Gastrocnemius medialis (tissue), 4 donors: Measurements from ENCODE around the gene CDK5RAP3.

Source experiments
- CTCF ChIP-seq, 5 experiments: fragments of 450-650 bp in 3 of 5; fragments of 200-600 bp in 2 of 5; sonication (generic) in 2 of 5; IDR thresholded peaks in 4 of 5; conservative IDR thresholded peaks in 1 of 5; 1 replicate in 4 of 5; 2 replicates in 1 of 5; pipeline ENCODE4 v1.5.1; 2016 to 2019; ENCODE audit warnings: antibody characterized with exemption in 5 of 5, mild to moderate bottlenecking in 3 of 5, moderate library complexity in 3 of 5
- POLR2A ChIP-seq, 2 donors: fragments of 450-650 bp; IDR thresholded peaks; one replicate each; pipeline ENCODE4 v1.6.1; 2017; ENCODE audit warnings: antibody characterized with exemption in 2 of 2, mild to moderate bottlenecking in 2 of 2, moderate library complexity in 2 of 2

DNA sequence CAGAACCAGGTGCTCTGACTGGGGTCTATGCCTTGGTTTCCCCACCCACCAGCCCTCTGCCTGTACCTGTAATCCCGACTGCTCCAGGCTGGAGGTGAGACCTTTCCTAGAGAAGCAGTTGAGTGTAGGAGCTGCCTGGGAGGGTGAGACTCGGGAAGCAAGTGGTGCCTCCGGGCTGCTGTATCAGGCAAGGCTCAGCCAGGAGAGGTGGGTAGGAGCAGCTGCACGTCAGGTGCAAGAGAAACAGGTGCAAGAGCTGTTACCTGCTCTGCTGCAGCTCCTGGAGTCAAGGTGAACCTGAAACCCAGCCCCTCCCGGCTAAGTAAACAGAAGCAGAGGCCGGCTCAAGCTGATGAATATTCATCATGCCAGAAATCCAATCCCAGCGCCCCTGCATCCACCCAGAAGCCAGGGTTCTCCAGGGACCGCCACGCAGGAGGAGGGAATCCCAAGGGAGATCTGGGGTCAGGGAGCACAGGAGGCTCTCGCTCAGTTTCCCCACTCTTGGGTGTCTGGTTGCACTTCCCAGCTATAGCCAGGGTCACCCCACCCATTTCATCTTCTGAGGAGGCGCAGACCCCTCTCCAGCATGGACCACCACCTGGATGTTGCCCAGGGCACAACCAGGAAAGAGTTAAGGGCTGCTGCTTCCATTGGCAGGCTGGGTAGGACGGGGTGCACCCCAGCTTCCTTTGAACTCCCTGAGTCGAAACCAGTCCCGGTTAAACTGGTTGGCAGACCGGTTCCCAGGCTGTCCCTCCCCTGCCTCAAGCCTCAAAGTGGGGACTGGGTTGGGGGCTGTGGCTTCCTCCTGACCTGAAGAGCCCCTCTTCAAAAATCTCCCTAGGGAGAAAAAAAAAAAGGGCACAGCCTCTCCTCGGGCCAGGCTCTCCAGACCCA, 13.1 kb upstream of the CDK5RAP3 start, which contains the start of gene PRR15L:
- TF ChIP-seq CTCF (IDR thresholded peaks at IDR 0.05 in 4 of 5, conservative IDR thresholded peaks at IDR 0.05 in 1 of 5): no peak
- TF ChIP-seq POLR2A (IDR thresholded peaks at IDR 0.05): no peak
